GM12864 (cell line): ENCODE measurements around the gene CLDN5.

Experiments
- DNase-seq: peaks from one replicate; pipeline ENCODE4 v3.0.0-alpha.2; 2011; ENCODE audit warnings: low read depth
- H3K4me3 ChIP-seq: 2 replicates; pipeline ENCODE4 v1.5.1; 2011; ENCODE audit warnings: mild to moderate bottlenecking, low read depth, low read length, control low read depth
- TF ChIP-seq, protein P1 (sequence below): IDR thresholded peaks from 2 replicates; pipeline ENCODE4 v1.5.1; 2011; ENCODE audit warnings: low read depth, mild to moderate bottlenecking, moderate library complexity, low read length, control low read depth, inconsistent platforms; ENCODE audit errors: missing control alignments

The CLDN5 gene

GRCh38 chr22:19526702-19527111 is 2.5 kb upstream of the CLDN5 start:
- no peak for DNase-seq
- no peak overlapping the region for H3K4me3 ChIP-seq
- TF ChIP-seq, protein P1, sequence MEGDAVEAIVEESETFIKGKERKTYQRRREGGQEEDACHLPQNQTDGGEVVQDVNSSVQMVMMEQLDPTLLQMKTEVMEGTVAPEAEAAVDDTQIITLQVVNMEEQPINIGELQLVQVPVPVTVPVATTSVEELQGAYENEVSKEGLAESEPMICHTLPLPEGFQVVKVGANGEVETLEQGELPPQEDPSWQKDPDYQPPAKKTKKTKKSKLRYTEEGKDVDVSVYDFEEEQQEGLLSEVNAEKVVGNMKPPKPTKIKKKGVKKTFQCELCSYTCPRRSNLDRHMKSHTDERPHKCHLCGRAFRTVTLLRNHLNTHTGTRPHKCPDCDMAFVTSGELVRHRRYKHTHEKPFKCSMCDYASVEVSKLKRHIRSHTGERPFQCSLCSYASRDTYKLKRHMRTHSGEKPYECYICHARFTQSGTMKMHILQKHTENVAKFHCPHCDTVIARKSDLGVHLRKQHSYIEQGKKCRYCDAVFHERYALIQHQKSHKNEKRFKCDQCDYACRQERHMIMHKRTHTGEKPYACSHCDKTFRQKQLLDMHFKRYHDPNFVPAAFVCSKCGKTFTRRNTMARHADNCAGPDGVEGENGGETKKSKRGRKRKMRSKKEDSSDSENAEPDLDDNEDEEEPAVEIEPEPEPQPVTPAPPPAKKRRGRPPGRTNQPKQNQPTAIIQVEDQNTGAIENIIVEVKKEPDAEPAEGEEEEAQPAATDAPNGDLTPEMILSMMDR, result no peak

DNA sequence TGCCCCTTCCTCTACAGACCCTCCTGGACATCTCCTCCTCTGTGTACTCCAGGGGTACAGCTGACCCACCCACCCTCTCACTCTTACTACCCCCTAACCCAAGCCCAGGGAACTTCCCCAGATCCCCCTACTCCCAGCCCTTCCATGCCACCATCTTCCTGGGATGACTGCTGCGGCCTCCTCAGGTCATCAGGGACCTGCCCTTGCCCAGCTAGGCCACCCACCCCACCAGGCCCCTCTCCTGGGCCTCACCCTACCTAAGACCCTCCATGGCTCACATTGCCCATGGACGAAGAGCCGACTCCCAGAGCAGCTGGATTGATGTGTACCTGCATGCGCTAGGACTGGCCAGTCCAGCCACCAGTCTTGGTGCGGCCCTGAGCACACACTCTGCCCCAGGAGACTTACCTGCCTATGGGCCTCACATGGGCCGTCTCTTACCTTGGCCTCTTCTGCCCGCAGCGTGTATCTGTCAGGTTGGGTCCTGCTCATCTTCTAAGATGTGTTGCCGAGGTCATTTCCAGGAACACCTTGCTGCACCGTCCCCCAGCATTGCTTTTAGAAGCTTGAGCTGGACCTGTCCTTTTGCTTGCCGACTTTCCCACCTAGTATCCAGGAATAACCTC is 2.0 kb upstream of the CLDN5 start:
- DNase-seq, result no peak
- no peak overlapping the region for H3K4me3 ChIP-seq
- TF ChIP-seq, protein P1, result no peak

DNA sequence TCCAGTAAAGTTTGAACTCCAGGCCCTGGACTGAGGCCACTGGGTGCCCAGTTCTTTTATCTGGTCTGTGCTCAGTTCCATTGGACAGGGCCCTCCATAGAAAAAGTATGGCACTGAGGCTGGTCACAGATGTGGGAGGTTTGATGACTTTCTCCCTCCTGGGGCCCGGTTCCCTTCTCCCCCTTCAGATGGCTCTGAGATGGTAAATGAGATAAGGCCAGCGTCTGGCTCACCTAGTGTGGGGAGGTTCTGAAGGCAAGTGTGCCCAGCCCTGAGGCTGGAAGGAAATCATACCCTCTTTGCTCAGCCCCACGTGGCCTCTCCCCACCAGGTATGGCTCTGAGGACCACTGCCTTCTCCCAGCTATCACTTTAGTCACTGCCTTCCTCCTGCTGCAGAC is 1.5 kb upstream of the CLDN5 start:
- no peak for DNase-seq
- TF ChIP-seq, protein P1, result no peak
- H3K4me3 ChIP-seq, result no peak overlapping the region

DNA sequence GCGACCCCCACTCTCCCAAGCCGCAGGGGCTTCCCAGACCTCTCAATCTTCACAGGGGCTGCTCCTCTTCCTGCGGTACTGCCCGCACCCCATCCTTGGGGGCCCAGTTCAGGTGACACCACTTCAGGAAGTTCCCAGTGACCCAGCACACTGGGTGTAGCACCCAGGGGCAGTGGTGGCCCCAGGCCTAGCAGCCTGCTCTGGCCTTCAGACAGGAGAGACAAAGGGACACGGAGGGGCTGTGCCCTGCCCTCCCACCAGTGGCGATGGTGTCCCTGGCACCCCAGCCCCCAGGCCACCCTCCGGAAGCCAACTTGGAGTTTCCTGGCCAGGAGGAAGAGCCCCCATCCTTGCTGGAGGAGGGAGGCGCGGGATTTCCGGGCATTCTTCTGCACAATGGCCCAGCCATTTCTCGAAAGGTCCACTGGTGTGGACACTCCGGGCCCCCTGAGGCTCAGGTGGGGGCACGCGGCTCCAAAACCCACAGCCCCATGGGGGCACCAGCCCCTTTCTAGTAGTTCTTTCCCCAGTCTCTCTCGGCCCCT is 978 bp upstream of the CLDN5 start:
- no peak overlapping the region for H3K4me3 ChIP-seq
- no peak for DNase-seq
- TF ChIP-seq, protein P1, result no peak

DNA sequence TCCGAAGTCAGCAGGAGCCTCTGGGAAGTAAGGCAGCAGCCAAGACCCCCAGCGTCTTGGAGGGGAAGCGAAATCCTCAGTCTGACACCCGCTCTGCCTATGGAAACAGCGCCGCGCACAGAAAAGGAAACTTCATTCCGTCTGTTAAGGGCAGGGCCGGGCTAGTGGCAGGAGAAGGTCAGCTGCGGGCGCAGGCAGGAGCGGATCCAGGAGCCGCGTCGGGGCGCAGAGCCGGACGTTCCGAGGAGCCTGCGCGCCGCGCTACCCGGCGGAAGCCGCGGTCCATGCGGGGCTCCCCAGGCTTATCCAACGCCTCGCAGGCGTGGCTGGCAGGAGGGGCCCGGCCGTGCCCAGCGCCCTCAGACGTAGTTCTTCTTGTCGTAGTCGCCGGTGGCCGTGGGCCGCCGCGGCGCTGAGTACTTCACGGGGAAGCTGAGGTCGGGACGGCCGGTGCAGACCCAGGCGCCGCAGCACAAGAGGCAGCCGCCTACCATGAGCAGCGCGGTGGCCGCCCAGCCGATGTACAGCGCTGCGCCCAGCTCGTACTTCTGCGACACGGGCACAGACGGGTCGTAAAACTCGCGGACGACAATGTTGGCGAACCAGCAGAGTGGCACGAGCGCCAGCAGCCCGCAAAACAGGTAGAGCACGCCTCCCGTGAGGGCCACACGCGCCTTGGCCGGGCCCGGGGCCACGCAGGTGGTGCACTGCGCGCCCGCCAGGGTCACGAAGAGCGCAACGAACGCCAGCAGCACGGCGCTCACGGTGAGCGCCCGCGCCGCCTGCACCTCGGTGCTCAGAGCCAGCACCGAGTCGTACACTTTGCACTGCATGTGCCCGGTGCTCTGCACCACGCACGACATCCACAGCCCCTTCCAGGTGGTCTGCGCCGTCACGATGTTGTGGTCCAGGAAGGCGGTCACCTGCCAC is 705 bp downstream of the CLDN5 start:
- no peak overlapping the region for H3K4me3 ChIP-seq
- TF ChIP-seq, protein P1, result no peak
- no peak for DNase-seq

GRCh38 chr22:19522881-19523239 is 1.4 kb downstream of the CLDN5 start:
- no peak overlapping the region for H3K4me3 ChIP-seq
- TF ChIP-seq, protein P1, result no peak
- no peak for DNase-seq
